ENCODE measurements around the gene QRFP.

Gene QRFP

GRCh38 chr9:130899051-130899748, 2.6 kb upstream of the QRFP start:
- H3K27ac ChIP-seq (ENCODE audit: extremely low read depth, low read depth, low read length): no peak overlapping the region
- no peaks in the 10 kb centered on the region for H3K4me1 ChIP-seq (ENCODE audit: control insufficient read depth, insufficient read depth, low read length)
- POLR2A ChIA-PET: interaction anchor here (0.6 to 1.2 kb wide), 2 partner anchors 9 to 92 kb away, joined by 3 read pairs; no protein-coding TSS in a partner anchor
- H3K36me3 ChIP-seq (ENCODE audit: control insufficient read depth in 2 of 2, insufficient read depth in 1 of 2, low read length in 2 of 2): no peaks in the 10 kb centered on the region
- CTCF ChIA-PET: interaction anchor here (0.8 to 1.2 kb wide), 3 partner anchors 29 to 192 kb away, joined by 4 to 10 read pairs (median 5); no protein-coding TSS in a partner anchor
- H3K4me3 ChIP-seq (ENCODE audit: low read depth, low read length): no peak overlapping the region
- no peaks in the 10 kb centered on the region for H3K9me3 ChIP-seq (ENCODE audit: control insufficient read depth, insufficient read depth, low read depth, low read length)
- TF ChIP-seq ZNF121 (tag by site-specific recombination; IDR thresholded peaks at IDR 0.05) (no peak), PRDM10 (tag by site-specific recombination; IDR thresholded peaks at IDR 0.05) (no peak), ZNF112 (tag by site-specific recombination; IDR thresholded peaks at IDR 0.05) (no peak), ZNF335 (tag by site-specific recombination; conservative IDR thresholded peaks at IDR 0.05) (no peak), ATF2 (tag by site-specific recombination; IDR thresholded peaks at IDR 0.05; ENCODE audit: low read depth) (no peak), SP7 (tag by site-specific recombination; IDR thresholded peaks at IDR 0.05) (no peak), KLF8 (tag by site-specific recombination; IDR thresholded peaks at IDR 0.05) (no peak), ZNF660 (tag by site-specific recombination; IDR thresholded peaks at IDR 0.05) (no peak), ZNF280D (tag by site-specific recombination; IDR thresholded peaks at IDR 0.05) (no peak), ZNF302 (tag by site-specific recombination; IDR thresholded peaks at IDR 0.05; ENCODE audit: low read depth) (no peak), ZXDB (tag by site-specific recombination; IDR thresholded peaks at IDR 0.05) (no peak), ZNF23 (tag by site-specific recombination; IDR thresholded peaks at IDR 0.05; ENCODE audit: borderline replicate concordance) (no peak), KLF10 (tag by site-specific recombination; IDR thresholded peaks at IDR 0.05) (no peak), ZNF324 (tag by site-specific recombination; IDR thresholded peaks at IDR 0.05) (no peak), ZNF341 (tag by site-specific recombination; IDR thresholded peaks at IDR 0.05; ENCODE audit: low read depth) (no peak), ZNF624 (tag by site-specific recombination; IDR thresholded peaks at IDR 0.05) (no peak), SP3 (tag by site-specific recombination; IDR thresholded peaks at IDR 0.05) (no peak), ZBTB6 (tag by site-specific recombination; IDR thresholded peaks at IDR 0.05) (no peak), ZNF292 (tag by site-specific recombination; IDR thresholded peaks at IDR 0.05; ENCODE audit: borderline replicate concordance, low read depth) (no peak), ZNF629 (tag by site-specific recombination; IDR thresholded peaks at IDR 0.05) (no peak)

All from HEK293 (cell line).